ENCODE results near the gene E2F8.

DNA sequence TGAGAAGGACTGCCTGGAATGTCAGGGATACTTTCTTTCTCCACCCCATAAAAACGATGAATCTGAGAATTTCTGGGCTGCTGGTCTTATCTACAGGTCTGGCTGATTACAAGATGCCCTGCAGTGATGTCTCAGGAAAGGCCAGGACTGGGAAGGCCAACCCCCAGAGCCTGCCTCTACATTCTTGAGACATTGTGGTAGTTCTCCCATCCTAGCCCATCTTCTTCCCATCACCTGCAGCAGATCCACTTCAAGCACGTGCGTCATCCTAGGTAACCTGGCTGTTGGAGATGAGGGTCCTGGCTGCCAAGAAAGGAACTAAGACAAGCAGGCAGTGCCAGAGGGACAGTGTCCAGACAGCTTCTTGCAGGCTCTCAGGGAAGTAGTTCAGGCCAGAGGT lies 44.1 kb upstream of the E2F8 start:
- TF ChIP-seq, protein P1, sequence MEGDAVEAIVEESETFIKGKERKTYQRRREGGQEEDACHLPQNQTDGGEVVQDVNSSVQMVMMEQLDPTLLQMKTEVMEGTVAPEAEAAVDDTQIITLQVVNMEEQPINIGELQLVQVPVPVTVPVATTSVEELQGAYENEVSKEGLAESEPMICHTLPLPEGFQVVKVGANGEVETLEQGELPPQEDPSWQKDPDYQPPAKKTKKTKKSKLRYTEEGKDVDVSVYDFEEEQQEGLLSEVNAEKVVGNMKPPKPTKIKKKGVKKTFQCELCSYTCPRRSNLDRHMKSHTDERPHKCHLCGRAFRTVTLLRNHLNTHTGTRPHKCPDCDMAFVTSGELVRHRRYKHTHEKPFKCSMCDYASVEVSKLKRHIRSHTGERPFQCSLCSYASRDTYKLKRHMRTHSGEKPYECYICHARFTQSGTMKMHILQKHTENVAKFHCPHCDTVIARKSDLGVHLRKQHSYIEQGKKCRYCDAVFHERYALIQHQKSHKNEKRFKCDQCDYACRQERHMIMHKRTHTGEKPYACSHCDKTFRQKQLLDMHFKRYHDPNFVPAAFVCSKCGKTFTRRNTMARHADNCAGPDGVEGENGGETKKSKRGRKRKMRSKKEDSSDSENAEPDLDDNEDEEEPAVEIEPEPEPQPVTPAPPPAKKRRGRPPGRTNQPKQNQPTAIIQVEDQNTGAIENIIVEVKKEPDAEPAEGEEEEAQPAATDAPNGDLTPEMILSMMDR (IDR thresholded peaks at IDR 0.05; ENCODE audit: insufficient read depth, low read depth, low read length): no peak
- TF ChIP-seq EZH2 (IDR thresholded peaks at IDR 0.05; ENCODE audit: insufficient read depth, low read length): no peak
